Fibroblast of villous mesenchyme (primary cell): ENCODE results near the gene ZNRF3. TPM values are rescaled to one million over a fixed set of nuclear protein-coding genes. Genes with fewer than 3 reads are reported as not detected.
"Not testable (repeated sequence)": the region's sequence is repeated elsewhere in the genome, so short reads cannot be mapped to it uniquely, and the experiment has no call there.

Experiments used
- DNase-seq: peaks from one replicate; pipeline ENCODE4 v3.0.0-alpha.2; 2010; ENCODE audit warnings: low read depth
- H3K4me3 ChIP-seq: 2 replicates; pipeline ENCODE4 v1.5.1; 2011; ENCODE audit warnings: low read depth, mild to moderate bottlenecking, low read length
- CTCF ChIP-seq: IDR thresholded peaks from 2 replicates; pipeline ENCODE4 v1.5.1; 2012; ENCODE audit warnings: low read depth, mild to moderate bottlenecking, low read length; ENCODE audit not compliant: insufficient read depth
- total RNA-seq: library from RNA; depleted of rRNA; stranded (reverse); fragments of >200 nt; gene quantifications from 2 replicates; pipeline ENCODE4 v1.2.3, GENCODE V29; 2012

The ZNRF3 gene
- total RNA-seq, 1 donor: 1.7 TPM

DNA sequence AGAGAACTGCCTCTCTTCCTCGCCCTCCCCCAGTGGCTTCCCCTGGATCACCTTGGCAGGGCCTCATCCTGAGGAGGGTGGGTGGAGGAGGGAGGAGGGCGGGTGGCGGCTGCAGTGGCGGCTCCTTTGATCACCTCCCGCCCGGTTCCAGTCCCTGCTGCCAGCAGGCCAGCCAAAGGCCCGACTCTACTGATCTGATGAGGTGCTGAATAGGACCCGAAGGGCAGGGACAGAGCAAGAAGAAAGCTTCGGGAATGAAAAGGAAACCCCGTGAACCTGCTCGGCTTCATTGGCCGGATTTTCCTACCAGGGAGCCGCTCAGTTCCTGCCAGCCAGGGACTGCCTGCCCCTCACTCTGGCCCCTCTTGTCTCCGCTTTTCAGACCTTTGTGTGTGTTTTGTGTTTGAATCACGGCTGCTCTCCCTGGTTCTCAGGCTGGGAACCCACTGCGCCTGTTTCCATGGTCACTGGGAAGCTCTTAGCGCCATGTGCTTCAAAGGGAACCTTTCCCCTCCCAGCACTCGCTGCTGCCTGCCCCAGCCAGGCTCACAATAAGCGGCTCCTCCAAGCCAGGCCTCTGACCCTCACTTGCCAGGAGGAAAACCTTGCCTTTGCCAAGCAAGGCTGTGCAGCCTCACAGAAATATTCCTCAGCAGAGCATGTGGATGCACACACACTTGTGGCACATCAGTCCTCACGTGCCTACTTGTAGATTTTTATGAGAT is 121.4 kb downstream of the ZNRF3 start:
- DNase-seq: no peak
- no peak overlapping the region for H3K4me3 ChIP-seq
- TF ChIP-seq CTCF: no peak

GRCh38 chr22:29005754-29006153 is 122.4 kb downstream of the ZNRF3 start:
- H3K4me3 ChIP-seq, DNase-seq: not testable (repeated sequence)

- H3K4me3 ChIP-seq: no peak overlapping the region
- no peak for DNase-seq
- TF ChIP-seq CTCF: no peak
Observed at GRCh38 chr22:29006346-29006745, 123.0 kb downstream of the ZNRF3 start.

DNA sequence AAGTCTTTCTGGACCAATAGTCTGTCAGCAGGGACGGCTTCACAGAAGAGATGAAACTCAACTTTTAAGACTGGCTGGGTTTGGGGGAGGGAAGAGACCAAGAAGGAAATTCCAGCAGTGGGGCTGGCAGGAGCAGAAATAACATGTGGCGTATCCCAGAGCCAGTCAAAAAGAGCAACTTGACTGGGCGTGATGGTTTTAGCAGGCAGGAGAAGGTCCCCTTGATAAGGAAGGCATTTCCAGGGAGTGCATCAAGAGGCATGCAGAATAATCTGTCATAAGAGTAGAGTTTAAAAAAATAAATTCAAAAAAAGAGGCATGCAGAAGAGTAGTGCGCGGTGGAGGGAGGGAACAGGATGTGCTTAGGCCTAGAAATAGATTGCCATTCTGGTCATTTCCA is 125.8 kb downstream of the ZNRF3 start:
- no peak overlapping the region for H3K4me3 ChIP-seq
- no peak for DNase-seq
- no peak for TF ChIP-seq CTCF

GRCh38 chr22:29011240-29012100 is 128.1 kb downstream of the ZNRF3 start:
- no peak for DNase-seq
- no peak for TF ChIP-seq CTCF
- no peak overlapping the region for H3K4me3 ChIP-seq

DNA sequence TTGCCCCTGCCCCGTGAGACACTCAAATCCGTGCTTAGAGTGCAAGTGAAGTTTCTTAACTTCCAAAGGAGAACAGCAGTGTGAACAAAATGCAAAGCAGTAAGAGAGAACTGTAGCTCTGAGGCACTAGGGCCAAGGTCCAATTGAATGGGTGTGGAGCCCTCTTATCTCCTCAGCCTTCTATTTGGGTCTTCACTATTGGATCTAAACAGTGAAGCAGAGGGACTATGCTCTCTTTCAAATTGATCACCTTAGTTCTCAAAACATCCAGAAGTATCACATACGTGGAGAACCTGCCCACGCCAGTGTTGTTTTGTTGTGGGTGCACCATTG is 128.7 kb downstream of the ZNRF3 start:
- no peak overlapping the region for H3K4me3 ChIP-seq
- no peak for DNase-seq
- no peak for TF ChIP-seq CTCF

- no peak for TF ChIP-seq CTCF
Observed at GRCh38 chr22:29012952-29013351, 129.6 kb downstream of the ZNRF3 start.

More at GRCh38 chr22:29012952-29013351, 129.6 kb downstream of the ZNRF3 start:
- no peak for DNase-seq
- H3K4me3 ChIP-seq: no peak overlapping the region
